ENCODE data around the gene CARS2. TPM values are rescaled to one million over a fixed set of nuclear protein-coding genes. Genes with fewer than 3 reads are reported as not detected.

CARS2 gene
- total RNA-seq, 1 experiment from 2014 or later: 52.9 TPM

DNA sequence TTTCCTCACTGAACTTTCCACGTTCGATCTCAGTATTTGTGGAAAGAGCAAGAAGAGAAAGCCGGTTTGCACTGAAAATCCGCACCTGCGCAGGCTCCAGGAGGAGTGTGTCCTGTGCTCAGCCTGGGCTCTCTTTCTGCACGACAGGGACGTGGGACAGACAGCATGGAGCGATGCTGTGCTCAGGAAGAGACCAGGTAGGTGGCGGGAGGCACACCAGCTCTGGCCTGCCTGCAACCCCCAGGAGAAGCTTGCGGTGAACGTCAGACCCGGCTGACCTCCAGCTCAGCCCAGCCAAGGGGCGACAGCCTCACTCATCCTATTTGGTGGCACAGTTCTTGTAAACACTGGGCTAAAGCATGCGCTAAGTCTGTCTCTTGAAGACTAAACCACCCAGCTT lies 54.6 kb downstream of the CARS2 start:
- CTCF ChIA-PET: no interaction called here
- no peaks in the 10 kb centered on the region for H3K27me3 ChIP-seq (ENCODE audit: insufficient read depth, low read length)
- TF ChIP-seq FOSL1 (IDR thresholded peaks at IDR 0.05; ENCODE audit: low read depth) (no peak), ZNF274 (IDR thresholded peaks at IDR 0.05; ENCODE audit: low read depth, low read length) (no peak), EZH2 (IDR thresholded peaks at IDR 0.05) (no peak), MAX (IDR thresholded peaks at IDR 0.05) (no peak), RAD21 (IDR thresholded peaks at IDR 0.05; ENCODE audit: low read depth) (no peak), CBX3 (IDR thresholded peaks at IDR 0.05; ENCODE audit: low read depth) (no peak)
- TF ChIP-seq, protein P1, sequence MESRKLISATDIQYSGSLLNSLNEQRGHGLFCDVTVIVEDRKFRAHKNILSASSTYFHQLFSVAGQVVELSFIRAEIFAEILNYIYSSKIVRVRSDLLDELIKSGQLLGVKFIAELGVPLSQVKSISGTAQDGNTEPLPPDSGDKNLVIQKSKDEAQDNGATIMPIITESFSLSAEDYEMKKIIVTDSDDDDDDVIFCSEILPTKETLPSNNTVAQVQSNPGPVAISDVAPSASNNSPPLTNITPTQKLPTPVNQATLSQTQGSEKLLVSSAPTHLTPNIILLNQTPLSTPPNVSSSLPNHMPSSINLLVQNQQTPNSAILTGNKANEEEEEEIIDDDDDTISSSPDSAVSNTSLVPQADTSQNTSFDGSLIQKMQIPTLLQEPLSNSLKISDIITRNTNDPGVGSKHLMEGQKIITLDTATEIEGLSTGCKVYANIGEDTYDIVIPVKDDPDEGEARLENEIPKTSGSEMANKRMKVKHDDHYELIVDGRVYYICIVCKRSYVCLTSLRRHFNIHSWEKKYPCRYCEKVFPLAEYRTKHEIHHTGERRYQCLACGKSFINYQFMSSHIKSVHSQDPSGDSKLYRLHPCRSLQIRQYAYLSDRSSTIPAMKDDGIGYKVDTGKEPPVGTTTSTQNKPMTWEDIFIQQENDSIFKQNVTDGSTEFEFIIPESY (IDR thresholded peaks at IDR 0.05; ENCODE audit: extremely low read depth, insufficient replicate concordance, low read length): no peak
- BruUV-seq (replicated peaks): no TSS peak
- no peaks in the 10 kb centered on the region for H3K9me3 ChIP-seq (ENCODE audit: control insufficient read depth in 1 of 2, insufficient read depth in 1 of 2, low read depth in 1 of 2, low read length in 2 of 2)
- H3K79me2 ChIP-seq (ENCODE audit: insufficient read depth, low read length): no peaks in the 10 kb centered on the region
- H3K9ac ChIP-seq (ENCODE audit: low read length): no peak overlapping the region
- H3K9me2 ChIP-seq (ENCODE audit: insufficient read depth): no peaks in the 10 kb centered on the region
- no peaks in the 10 kb centered on the region for H4K20me1 ChIP-seq (ENCODE audit: insufficient read depth)
- H3K4me1 ChIP-seq (ENCODE audit: control insufficient read depth in 1 of 2, insufficient read depth in 2 of 2, low read length in 2 of 2): no peaks in the 10 kb centered on the region
- RAD21 ChIA-PET (ENCODE audit: low non-redundant PET in 1 of 2, low total read pairs in 2 of 2, uncharacterized antibody in 2 of 2, unreplicated experiment in 2 of 2): no interaction called here
- DNase-seq (ENCODE audit: low read depth, low spot score) (no peak), ATAC-seq (no peak)
- intact Hi-C loops (cut with micrococcal nuclease): no loop called here
- H3K36me3 ChIP-seq (ENCODE audit: control insufficient read depth in 1 of 2, insufficient read depth in 2 of 2, low read length in 2 of 2): 0 out of 4 replicates have a peak, but pooled peaks cover 0 to 2% of the 10 kb centered on the region in 2 experiments
- no peak overlapping the region for H2AFZ ChIP-seq (ENCODE audit: low read depth, low read length, poor library complexity, severe bottlenecking)
- POLR2A ChIA-PET: no interaction called here
- H3K4me2 ChIP-seq (ENCODE audit: low read length): no peak overlapping the region
- no peak overlapping the region for H3K27ac ChIP-seq (ENCODE audit: low read depth, low read length)
- no peak overlapping the region for H3K4me3 ChIP-seq (replicated peaks in 1 of 2; ENCODE audit: low read depth in 1 of 2, low read length in 2 of 2)

- no TSS peak for BruUV-seq (replicated peaks)
- H3K4me2 ChIP-seq (ENCODE audit: low read length): no peak overlapping the region
- H3K36me3 ChIP-seq (ENCODE audit: control insufficient read depth in 1 of 2, insufficient read depth in 2 of 2, low read length in 2 of 2): 0 out of 4 replicates have a peak, but pooled peaks cover 0 to 2% of the 10 kb centered on the region in 2 experiments
- no peak overlapping the region for H3K27ac ChIP-seq (ENCODE audit: low read depth, low read length)
- ATAC-seq (no peak), DNase-seq (ENCODE audit: low read depth, low spot score) (no peak)
- H3K27me3 ChIP-seq (ENCODE audit: insufficient read depth, low read length): no peaks in the 10 kb centered on the region
- no peaks in the 10 kb centered on the region for H3K4me1 ChIP-seq (ENCODE audit: control insufficient read depth in 1 of 2, insufficient read depth in 2 of 2, low read length in 2 of 2)
- H3K9me2 ChIP-seq (ENCODE audit: insufficient read depth): no peaks in the 10 kb centered on the region
- H3K79me2 ChIP-seq (ENCODE audit: insufficient read depth, low read length): no peaks in the 10 kb centered on the region
- H2AFZ ChIP-seq (ENCODE audit: low read depth, low read length, poor library complexity, severe bottlenecking): no peak overlapping the region
- H3K9ac ChIP-seq (ENCODE audit: low read length): no peak overlapping the region
- no peaks in the 10 kb centered on the region for H3K9me3 ChIP-seq (ENCODE audit: control insufficient read depth in 1 of 2, insufficient read depth in 1 of 2, low read depth in 1 of 2, low read length in 2 of 2)
- ChIA-PET POLR2A (no interaction called here), CTCF (no interaction called here), RAD21 (ENCODE audit: low non-redundant PET in 1 of 2, low total read pairs in 2 of 2, uncharacterized antibody in 2 of 2, unreplicated experiment in 2 of 2) (no interaction called here)
- no peak overlapping the region for H3K4me3 ChIP-seq (replicated peaks in 1 of 2; ENCODE audit: low read depth in 1 of 2, low read length in 2 of 2)
- no peaks in the 10 kb centered on the region for H4K20me1 ChIP-seq (ENCODE audit: insufficient read depth)
- intact Hi-C loops (cut with micrococcal nuclease): no loop called here
- TF ChIP-seq, protein P2, sequence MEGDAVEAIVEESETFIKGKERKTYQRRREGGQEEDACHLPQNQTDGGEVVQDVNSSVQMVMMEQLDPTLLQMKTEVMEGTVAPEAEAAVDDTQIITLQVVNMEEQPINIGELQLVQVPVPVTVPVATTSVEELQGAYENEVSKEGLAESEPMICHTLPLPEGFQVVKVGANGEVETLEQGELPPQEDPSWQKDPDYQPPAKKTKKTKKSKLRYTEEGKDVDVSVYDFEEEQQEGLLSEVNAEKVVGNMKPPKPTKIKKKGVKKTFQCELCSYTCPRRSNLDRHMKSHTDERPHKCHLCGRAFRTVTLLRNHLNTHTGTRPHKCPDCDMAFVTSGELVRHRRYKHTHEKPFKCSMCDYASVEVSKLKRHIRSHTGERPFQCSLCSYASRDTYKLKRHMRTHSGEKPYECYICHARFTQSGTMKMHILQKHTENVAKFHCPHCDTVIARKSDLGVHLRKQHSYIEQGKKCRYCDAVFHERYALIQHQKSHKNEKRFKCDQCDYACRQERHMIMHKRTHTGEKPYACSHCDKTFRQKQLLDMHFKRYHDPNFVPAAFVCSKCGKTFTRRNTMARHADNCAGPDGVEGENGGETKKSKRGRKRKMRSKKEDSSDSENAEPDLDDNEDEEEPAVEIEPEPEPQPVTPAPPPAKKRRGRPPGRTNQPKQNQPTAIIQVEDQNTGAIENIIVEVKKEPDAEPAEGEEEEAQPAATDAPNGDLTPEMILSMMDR (IDR thresholded peaks at IDR 0.05 in 2 of 3, conservative IDR thresholded peaks at IDR 0.05 in 1 of 3; ENCODE audit: borderline replicate concordance in 1 of 3, insufficient read depth in 1 of 3, low read depth in 2 of 3, low read length in 2 of 3): no peak
- no peak for TF ChIP-seq ATF3 (IDR thresholded peaks at IDR 0.05)
- no peak for TF ChIP-seq RAD21 (IDR thresholded peaks at IDR 0.05; ENCODE audit: low read depth)
- TF ChIP-seq POLR2A (IDR thresholded peaks at IDR 0.05; ENCODE audit: borderline replicate concordance, extremely low read depth, insufficient read depth, insufficient read length): no peak
- TF ChIP-seq FOSL1 (IDR thresholded peaks at IDR 0.05; ENCODE audit: low read depth): no peak
- TF ChIP-seq EGR1 (IDR thresholded peaks at IDR 0.05; ENCODE audit: low read depth): no peak
- no peak for TF ChIP-seq YY1 (IDR thresholded peaks at IDR 0.05; ENCODE audit: extremely low read depth, insufficient replicate concordance, low read depth, low read length)
- TF ChIP-seq JUND (IDR thresholded peaks at IDR 0.05): no peak
- TF ChIP-seq, protein P1 (IDR thresholded peaks at IDR 0.05; ENCODE audit: extremely low read depth, insufficient replicate concordance, low read length): no peak
- TF ChIP-seq EZH2 (IDR thresholded peaks at IDR 0.05): no peak
- no peak for TF ChIP-seq ZFX (IDR thresholded peaks at IDR 0.05)
- no peak for TF ChIP-seq CBX3 (IDR thresholded peaks at IDR 0.05; ENCODE audit: low read depth)
Measured at GRCh38 chr13:110650436-110650835, 55.5 kb downstream of the CARS2 start.

Measured in HCT116 (cell line).